SK-N-SH (cell line): Measurements from ENCODE around the gene FGL2. TPM values are rescaled to one million over a fixed set of nuclear protein-coding genes. Genes with fewer than 3 reads are reported as not detected.
A peak's percentile ranks its signal among the peaks of the same experiment; 100 is the strongest.

Experiments used
- CTCF ChIA-PET: fragments of 300-600, 350-600 bp; formaldehyde crosslinking; extraction: SDS; loops from one replicate; lab custom pipeline; 2021; lab: Yijun Ruan, JAX
- POLR2A ChIA-PET: fragments of 350-600 bp; sonication (Branson Sonifier 250); formaldehyde crosslinking; extraction: SDS; loops from one replicate; lab custom pipeline; 2020; ENCODE audit warnings: antibody characterized with exemption, inconsistent platforms; lab: Yijun Ruan, JAX
- DNase-seq: peaks from one replicate; pipeline ENCODE4 v3.0.0; 2012
- H2AFZ ChIP-seq: fragments of 200-600 bp; sonication (generic); 2 replicates; pipeline ENCODE4 v1.8.1; 2016; ENCODE audit warnings: antibody characterized with exemption, mild to moderate bottlenecking, low read depth
- H3F3A ChIP-seq: fragments of 200-600 bp; sonication (generic); replicated peaks from 2 replicates; pipeline ENCODE3; 2016; ENCODE audit warnings: antibody characterized with exemption, mild to moderate bottlenecking; ENCODE audit not compliant: insufficient read depth
- H3K27ac ChIP-seq, 2 experiments: fragments of 200-500 bp in 1 of 2; fragments of 200-600 bp in 1 of 2; sonication (Bioruptor generic) in 1 of 2; sonication (generic), shearing (Covaris generic) in 1 of 2; 2 replicates each; pipeline versions ENCODE4 v1.5.1 to v1.6.1; 2014 to 2016; ENCODE audit warnings: low read depth in 2 of 2, inconsistent platforms in 1 of 2, low read length in 1 of 2, mild to moderate bottlenecking in 1 of 2, mixed read lengths in 1 of 2
- H3K27me3 ChIP-seq: fragments of 200-600 bp; sonication (generic), shearing (Covaris generic); 2 replicates; pipeline ENCODE4 v1.6.1; 2016; ENCODE audit warnings: mixed run types; ENCODE audit not compliant: insufficient read depth
- H3K36me3 ChIP-seq, 2 experiments: fragments of 200-500 bp in 1 of 2; fragments of 200-600 bp in 1 of 2; sonication (Bioruptor generic) in 1 of 2; sonication (generic) in 1 of 2; replicated peaks in 1 of 2; 2 replicates each; pipeline versions ENCODE3 to v1.5.1; 2014 to 2016; ENCODE audit warnings: low read length in 1 of 2, mild to moderate bottlenecking in 1 of 2; ENCODE audit not compliant: insufficient read depth in 2 of 2, control insufficient read depth in 1 of 2
- H3K4me1 ChIP-seq, 2 experiments: fragments of 200-500 bp in 1 of 2; fragments of 200-600 bp in 1 of 2; sonication (Bioruptor generic) in 1 of 2; sonication (generic), shearing (Covaris generic) in 1 of 2; 2 replicates each; pipeline versions ENCODE4 v1.5.1 to v1.6.1; 2014 to 2016; ENCODE audit warnings: low read depth in 1 of 2, low read length in 1 of 2, mixed run types in 1 of 2; ENCODE audit not compliant: insufficient read depth in 2 of 2, control insufficient read depth in 1 of 2
- H3K4me2 ChIP-seq: fragments of 200-600 bp; sonication (generic), shearing (Covaris generic); 2 replicates; pipeline ENCODE4 v1.6.1; 2017; ENCODE audit warnings: mixed run types
- H3K4me3 ChIP-seq, 2 experiments: fragments of 200-500 bp in 1 of 2; fragments of 200-600 bp in 1 of 2; sonication (Bioruptor generic) in 1 of 2; sonication (generic), shearing (Covaris generic) in 1 of 2; 2 replicates each; pipeline versions ENCODE4 v1.5.1 to v1.8.1; 2014 to 2016; ENCODE audit warnings: low read depth in 2 of 2, inconsistent platforms in 1 of 2, low read length in 1 of 2, mild to moderate bottlenecking in 1 of 2, mixed read lengths in 1 of 2, moderate library complexity in 1 of 2
- H3K79me2 ChIP-seq: fragments of 200-600 bp; sonication (generic); 2 replicates; pipeline ENCODE4 v1.8.1; 2017; ENCODE audit warnings: mild to moderate bottlenecking; ENCODE audit not compliant: insufficient read depth
- H3K9ac ChIP-seq: fragments of 200-600 bp; sonication (generic); 2 replicates; pipeline ENCODE4 v1.6.1; 2017; ENCODE audit warnings: mixed run types
- H3K9me2 ChIP-seq: fragments of 200-600 bp; sonication (generic); 2 replicates; pipeline ENCODE4 v1.6.1; 2017; ENCODE audit warnings: mixed run types
- H3K9me3 ChIP-seq: fragments of 200-600 bp; sonication (generic); 2 replicates; pipeline ENCODE4 v1.6.1; 2017; ENCODE audit warnings: mixed run types, mild to moderate bottlenecking, moderate library complexity
- H4K20me1 ChIP-seq: fragments of 200-600 bp; sonication (generic); 2 replicates; pipeline ENCODE4 v1.6.1; 2017; ENCODE audit warnings: mild to moderate bottlenecking, mixed run types; ENCODE audit not compliant: insufficient read depth
- CHD2 ChIP-seq: fragments of 150-350 bp; IDR thresholded peaks from 2 replicates; pipeline ENCODE4 v1.6.1; 2018; ENCODE audit warnings: low read length; ENCODE audit not compliant: partially characterized antibody
- CTCF ChIP-seq: fragments of 200-600 bp; sonication (generic); IDR thresholded peaks from 2 replicates; pipeline ENCODE4 v1.6.1; 2017; ENCODE audit warnings: antibody characterized with exemption, mild to moderate bottlenecking, moderate library complexity
- EP300 ChIP-seq, 2 experiments: IDR thresholded peaks; 2 replicates each; pipeline versions ENCODE4 v1.4.0 to v1.6.1; 2012; ENCODE audit warnings: borderline replicate concordance in 1 of 2, low read depth in 1 of 2, low read length in 1 of 2
- EZH2phosphoT487 ChIP-seq: fragments of 200-600 bp; sonication (generic); IDR thresholded peaks from 2 replicates; pipeline ENCODE4 v1.6.1; 2017; ENCODE audit warnings: low read depth, mixed run types, mild to moderate bottlenecking, antibody characterized with exemption, moderate library complexity, borderline replicate concordance
- FOSL2 ChIP-seq: IDR thresholded peaks from 2 replicates; pipeline ENCODE4 v1.4.0; 2012; ENCODE audit warnings: low read depth, mild to moderate bottlenecking, moderate library complexity, borderline replicate concordance
- FOXM1 ChIP-seq: IDR thresholded peaks from 2 replicates; pipeline ENCODE4 v1.4.0; 2012; ENCODE audit warnings: low read depth, mild to moderate bottlenecking
- GABPA ChIP-seq: IDR thresholded peaks from 2 replicates; pipeline ENCODE4 v1.4.0; 2012; ENCODE audit warnings: low read depth, mild to moderate bottlenecking
- SIN3A ChIP-seq: IDR thresholded peaks from 2 replicates; pipeline ENCODE4 v1.6.1; 2012; ENCODE audit warnings: low read depth, mild to moderate bottlenecking, low read length, moderate library complexity, borderline replicate concordance
- SMC3 ChIP-seq: IDR thresholded peaks from 2 replicates; pipeline ENCODE4 v1.6.1; 2012; ENCODE audit warnings: low read depth, low read length, improper control_type of control experiment
- TCF12 ChIP-seq: IDR thresholded peaks from 2 replicates; pipeline ENCODE4 v1.4.0; 2012
- YY1 ChIP-seq: IDR thresholded peaks from 2 replicates; pipeline ENCODE4 v1.4.0; 2012; ENCODE audit warnings: low read depth, mild to moderate bottlenecking
- WGBS: methylation state at CpG from one replicate; pipeline ENCODE4 v1.1.6; 2017; ENCODE audit warnings: low lambda C conversion rate; 5-methylcytosine and 5-hydroxymethylcytosine counted together
- polyA plus RNA-seq, 3 experiments: library from polyadenylated mRNA; depleted of rRNA; stranded (reverse); fragments of >200 nt; gene quantifications; 2 replicates each; pipeline ENCODE4 v1.2.3, GENCODE V29; 2012
- TF ChIP-seq, protein P1 (sequence below): fragments of 150-350 bp; IDR thresholded peaks from 2 replicates; pipeline ENCODE4 v1.6.1; 2017; ENCODE audit warnings: antibody characterized with exemption, low read length, low read depth, borderline replicate concordance
- TF ChIP-seq, protein P2 (sequence below): IDR thresholded peaks from 2 replicates; pipeline ENCODE4 v1.4.0; 2012; ENCODE audit warnings: low read depth

Gene FGL2
- polyA plus RNA-seq, 1 of the 3 experiments (the other 2 are of a cell fraction), result not detected

DNA sequence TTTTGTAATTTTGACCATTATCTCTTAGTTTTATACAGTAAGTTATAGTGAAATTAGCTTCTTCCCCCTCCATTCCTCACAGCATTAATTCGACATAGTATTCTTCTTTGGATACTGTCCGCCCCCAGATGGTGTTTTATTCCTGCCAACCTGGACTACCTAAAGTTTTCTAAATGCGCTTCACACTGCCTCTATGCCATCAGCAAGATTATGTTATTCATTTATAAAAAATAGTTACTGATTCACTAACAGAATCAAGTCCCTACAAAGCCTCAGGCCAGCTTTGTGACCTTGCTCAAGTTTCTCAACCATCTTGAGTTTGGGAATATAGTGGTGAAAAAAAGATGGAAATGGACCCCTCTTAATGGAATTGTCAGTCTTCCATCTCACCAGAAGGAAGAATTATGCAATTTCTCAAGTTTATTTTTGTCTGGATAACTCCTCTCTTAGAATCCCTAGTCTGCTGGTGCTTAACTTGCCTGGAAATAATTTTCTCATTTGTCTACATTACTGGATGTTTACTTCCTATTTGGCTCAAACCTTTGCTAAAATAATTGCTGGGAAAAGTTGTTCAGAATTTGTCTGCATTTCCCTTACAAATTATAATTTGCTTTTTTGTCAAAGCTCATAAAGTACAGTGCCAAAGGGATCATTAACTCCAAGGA lies 16.7 kb upstream of the FGL2 start:
- Histone ChIP-seq H4K20me1 (no peaks in the 10 kb centered on the region), H3K4me2 (no peak overlapping the region), H3K9me2 (no peaks in the 10 kb centered on the region), H3K9ac (no peak overlapping the region), H3K9me3 (0 out of 2 replicates have a peak, but pooled peaks cover 7% of the 10 kb centered on the region), H2AFZ (no peak overlapping the region), H3K79me2 (no peaks in the 10 kb centered on the region), H3K27me3 (no peaks in the 10 kb centered on the region), H3F3A (no peaks in the 10 kb centered on the region), H3K36me3 (no peaks in the 10 kb centered on the region), H3K4me3 (no peak overlapping the region), H3K27ac (peak overlapping the region in 1 of 2 experiments; percentile 23; a peak in 1 of 4 replicates)
- 60% methylated on average over 3 of the region's 3 CpGs for WGBS
- ChIA-PET POLR2A (no interaction called here), CTCF (interaction anchor here (0.7 to 1.5 kb wide), 3 partner anchors 11 to 49 kb away, joined by 3 to 4 read pairs (median 3); no protein-coding TSS in a partner anchor)
- no peak for DNase-seq
- TF ChIP-seq SMC3 (no peak), CTCF (no peak), EZH2phosphoT487 (no peak), TCF12 (no peak)
- TF ChIP-seq, all 33 proteins: peak for 0
- no peaks in the 10 kb centered on the region for H3K4me1 ChIP-seq

DNA sequence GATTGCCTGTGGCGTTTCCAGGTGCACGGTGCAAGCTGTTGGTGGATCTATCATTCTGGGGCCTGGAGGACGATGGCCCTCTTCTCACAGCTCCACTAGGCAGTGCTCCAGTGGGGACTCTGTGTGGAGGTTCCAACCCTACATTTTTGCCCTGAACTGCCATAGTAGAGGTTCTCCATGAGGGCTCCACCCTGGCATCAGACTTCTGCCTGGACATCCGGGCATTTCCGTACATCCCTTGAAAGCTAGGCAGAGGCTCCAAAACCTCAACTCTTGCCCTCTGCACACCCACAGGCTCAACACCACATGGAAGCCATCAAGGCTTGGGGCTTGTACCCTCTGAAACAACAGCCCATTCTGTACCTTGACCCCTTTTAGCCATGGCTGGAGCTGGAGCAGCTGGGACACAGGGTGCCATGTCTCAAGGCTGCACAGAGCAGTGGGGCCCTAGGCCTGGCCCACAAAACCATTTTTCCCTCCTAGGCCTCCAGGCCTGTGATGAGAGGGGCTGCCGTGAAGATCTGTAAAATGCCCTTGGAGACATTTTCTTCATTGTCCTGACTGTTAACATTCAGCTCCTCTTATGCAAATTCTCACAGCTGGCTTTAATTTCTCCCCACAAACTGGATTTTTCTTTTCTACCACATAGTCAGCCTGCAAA lies 10.0 kb upstream of the FGL2 start:
- Histone ChIP-seq H3K9me2 (0 out of 2 replicates have a peak, but pooled peaks cover 4% of the 10 kb centered on the region), H3K9me3 (no peaks in the 10 kb centered on the region), H3K4me3 (no peak overlapping the region), H3K79me2 (no peaks in the 10 kb centered on the region), H2AFZ (no peak overlapping the region), H3K4me1 (no peaks in the 10 kb centered on the region), H3K9ac (no peak overlapping the region), H3K27me3 (no peaks in the 10 kb centered on the region), H3K36me3 (no peaks in the 10 kb centered on the region), H3F3A (no peaks in the 10 kb centered on the region), H3K27ac (no peak overlapping the region), H3K4me2 (no peak overlapping the region), H4K20me1 (no peaks in the 10 kb centered on the region)
- DNase-seq, result no peak
- WGBS, result 59% methylated on average over 6 of the region's 6 CpGs
- no peak for TF ChIP-seq FOSL2
- TF ChIP-seq YY1, result no peak
- no peak for TF ChIP-seq FOXM1
- TF ChIP-seq SIN3A, result no peak
- no peak for TF ChIP-seq CHD2
- TF ChIP-seq, protein P1, sequence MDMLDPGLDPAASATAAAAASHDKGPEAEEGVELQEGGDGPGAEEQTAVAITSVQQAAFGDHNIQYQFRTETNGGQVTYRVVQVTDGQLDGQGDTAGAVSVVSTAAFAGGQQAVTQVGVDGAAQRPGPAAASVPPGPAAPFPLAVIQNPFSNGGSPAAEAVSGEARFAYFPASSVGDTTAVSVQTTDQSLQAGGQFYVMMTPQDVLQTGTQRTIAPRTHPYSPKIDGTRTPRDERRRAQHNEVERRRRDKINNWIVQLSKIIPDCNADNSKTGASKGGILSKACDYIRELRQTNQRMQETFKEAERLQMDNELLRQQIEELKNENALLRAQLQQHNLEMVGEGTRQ, result no peak
- TF ChIP-seq CTCF, result no peak
- TF ChIP-seq, protein P2, sequence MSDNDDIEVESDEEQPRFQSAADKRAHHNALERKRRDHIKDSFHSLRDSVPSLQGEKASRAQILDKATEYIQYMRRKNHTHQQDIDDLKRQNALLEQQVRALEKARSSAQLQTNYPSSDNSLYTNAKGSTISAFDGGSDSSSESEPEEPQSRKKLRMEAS, result no peak
- TF ChIP-seq GABPA, result no peak
- no peak for TF ChIP-seq EP300 (IDR thresholded peaks at IDR 0.05; ENCODE audit: borderline replicate concordance in 1 of 2, low read depth in 1 of 2, low read length in 1 of 2)
- POLR2A ChIA-PET, result no interaction called here
- CTCF ChIA-PET, result interaction anchor here (1.2 to 1.8 kb wide), 3 partner anchors 10 to 37 kb away, joined by 3 to 6 read pairs (median 4); partner anchors contain the start of gene FGL2
